WTC11 (cell line): ENCODE measurements around the gene ZSCAN21. TPM values are rescaled to one million over a fixed set of nuclear protein-coding genes. Genes with fewer than 3 reads are reported as not detected.

ENCODE experiments used
- ATAC-seq: fragments of 200-7000 bp; cut with Tn5 transposase; 2 replicates; pipeline ENCODE4 v1.10.0; 2021; ENCODE audit warnings: mild to moderate bottlenecking, moderate library complexity
- CTCF ChIA-PET: fragments of 300-600 bp; sonication (Branson Sonifier 250); formaldehyde crosslinking; loops from one replicate; lab custom pipeline; 2021; ENCODE audit warnings: antibody characterized with exemption; lab: Charles Lee
- POLR2A ChIA-PET: fragments of 350-600 bp; sonication (Branson Sonifier 250); formaldehyde crosslinking; loops from one replicate; lab custom pipeline; 2021; ENCODE audit warnings: antibody characterized with exemption; lab: Charles Lee
- DNase-seq: peaks from one replicate; pipeline ENCODE4 v3.0.0; 2021; ENCODE audit warnings: low spot score
- H3K27ac Mint-ChIP-seq: 2 replicates; pipeline ENCODE4 v1.8.0; 2021; ENCODE audit warnings: mixed read lengths
- H3K27me3 Mint-ChIP-seq: 2 replicates; pipeline ENCODE4 v1.8.0; 2021; ENCODE audit warnings: low read depth, mild to moderate bottlenecking, moderate library complexity, mixed read lengths
- H3K36me3 Mint-ChIP-seq: 2 replicates; pipeline ENCODE4 v1.8.0; 2021; ENCODE audit warnings: mixed read lengths
- H3K4me1 Mint-ChIP-seq: 2 replicates; pipeline ENCODE4 v1.8.0; 2022; ENCODE audit warnings: mixed read lengths
- H3K4me3 Mint-ChIP-seq: 2 replicates; pipeline ENCODE4 v1.8.0; 2021; ENCODE audit warnings: mild to moderate bottlenecking, moderate library complexity, mixed read lengths
- H3K9me3 Mint-ChIP-seq: 2 replicates; pipeline ENCODE4 v1.8.0; 2021; ENCODE audit warnings: mixed read lengths
- ARID4B ChIP-seq: sonication (generic); formaldehyde crosslinking; IDR thresholded peaks from 2 replicates; pipeline ENCODE4 v1.8.0; 2023; ENCODE audit warnings: missing genetic modification reagents, mild to moderate bottlenecking, borderline replicate concordance
- CBFB ChIP-seq: sonication (generic); formaldehyde crosslinking; IDR thresholded peaks from 2 replicates; pipeline ENCODE4 v1.8.1; 2022; ENCODE audit warnings: mild to moderate bottlenecking, low read depth, missing genetic modification reagents
- CDX4 ChIP-seq: fragments of 250-450 bp; sonication (Bioruptor Pico); IDR thresholded peaks from 2 replicates; pipeline ENCODE4 v1.9.0; 2021; ENCODE audit warnings: moderate library complexity, mild to moderate bottlenecking, inconsistent platforms, borderline replicate concordance
- CREB1 ChIP-seq: sonication (generic); formaldehyde crosslinking; IDR thresholded peaks from 2 replicates; pipeline ENCODE4 v1.8.0; 2023; ENCODE audit warnings: mild to moderate bottlenecking, missing genetic modification reagents
- EMX1 ChIP-seq: fragments of 250-450 bp; sonication (Bioruptor Pico); IDR thresholded peaks from 2 replicates; pipeline ENCODE4 v1.8.0; 2021; ENCODE audit warnings: mild to moderate bottlenecking
- ERG ChIP-seq: fragments of 250-450 bp; sonication (Bioruptor Pico); IDR thresholded peaks from 2 replicates; pipeline ENCODE4 v1.8.0; 2021; ENCODE audit warnings: mild to moderate bottlenecking
- IRF2 ChIP-seq: sonication (generic); formaldehyde crosslinking; IDR thresholded peaks from 2 replicates; pipeline ENCODE4 v1.8.0; 2022; ENCODE audit warnings: low read depth, missing genetic modification reagents, borderline replicate concordance
- JUN ChIP-seq: sonication (generic); formaldehyde crosslinking; IDR thresholded peaks from 2 replicates; pipeline ENCODE4 v1.8.0; 2023; ENCODE audit warnings: mild to moderate bottlenecking, missing genetic modification reagents
- NFATC4 ChIP-seq: fragments of 250-450 bp; sonication (Bioruptor Pico); IDR thresholded peaks from 2 replicates; pipeline ENCODE4 v1.9.0; 2021; ENCODE audit warnings: mild to moderate bottlenecking
- NFE2L1 ChIP-seq: sonication (generic); formaldehyde crosslinking; IDR thresholded peaks from 2 replicates; pipeline ENCODE4 v1.8.1; 2023; ENCODE audit warnings: missing genetic modification reagents
- OVOL2 ChIP-seq: fragments of 250-450 bp; sonication (Bioruptor Pico); IDR thresholded peaks from 2 replicates; pipeline ENCODE4 v1.9.0; 2021; ENCODE audit warnings: mild to moderate bottlenecking, borderline replicate concordance
- PRRX2 ChIP-seq: fragments of 250-450 bp; sonication (Bioruptor Pico); IDR thresholded peaks from 2 replicates; pipeline ENCODE4 v1.8.0; 2021; ENCODE audit warnings: mild to moderate bottlenecking
- RELA ChIP-seq: sonication (generic); formaldehyde crosslinking; IDR thresholded peaks from 2 replicates; pipeline ENCODE4 v1.8.1; 2022; ENCODE audit warnings: missing genetic modification reagents, mild to moderate bottlenecking, borderline replicate concordance
- SMAD3 ChIP-seq: sonication (generic); formaldehyde crosslinking; IDR thresholded peaks from 2 replicates; pipeline ENCODE4 v1.8.0; 2022; ENCODE audit warnings: missing genetic modification reagents, mild to moderate bottlenecking, borderline replicate concordance
- ZNF138 ChIP-seq: sonication (generic); formaldehyde crosslinking; conservative IDR thresholded peaks from 2 replicates; pipeline ENCODE4 v1.8.1; 2022; ENCODE audit warnings: mild to moderate bottlenecking, moderate library complexity, missing genetic modification reagents
- ZNF219 ChIP-seq: sonication (generic); formaldehyde crosslinking; IDR thresholded peaks from 2 replicates; pipeline ENCODE4 v1.8.0; 2023; ENCODE audit warnings: missing genetic modification reagents, mild to moderate bottlenecking, borderline replicate concordance
- ZNF232 ChIP-seq: sonication (generic); formaldehyde crosslinking; IDR thresholded peaks from 2 replicates; pipeline ENCODE4 v1.8.0; 2022; ENCODE audit warnings: mild to moderate bottlenecking, missing genetic modification reagents
- ZNF423 ChIP-seq: fragments of 250-450 bp; sonication (Bioruptor Pico); IDR thresholded peaks from 2 replicates; pipeline ENCODE4 v2.1.2; 2022; ENCODE audit warnings: mild to moderate bottlenecking, moderate library complexity
- ZNF532 ChIP-seq: fragments of 250-450 bp; sonication (Bioruptor Pico); IDR thresholded peaks from 2 replicates; pipeline ENCODE4 v1.9.0; 2021; ENCODE audit warnings: mild to moderate bottlenecking, borderline replicate concordance
- total RNA-seq: library from RNA; stranded (reverse); gene quantifications from 3 replicates; pipeline ENCODE4 v1.2.3, GENCODE V29; 2021

Gene ZSCAN21
- total RNA-seq, 1 experiment from 2014 or later = 25.5 TPM

GRCh38 chr7:100089458-100090196, 40.1 kb downstream of the ZSCAN21 start (continued):
- TF ChIP-seq SMAD3 (CRISPR knock-in tag) = no peak
- no peak for TF ChIP-seq ZNF232 (CRISPR knock-in tag)
- TF ChIP-seq ARID4B (CRISPR knock-in tag) = no peak
- TF ChIP-seq ZNF423 (CRISPR knock-in tag) = no peak
- TF ChIP-seq IRF2 (CRISPR knock-in tag) = no peak

GRCh38 chr7:100090527-100091410, 41.2 kb downstream of the ZSCAN21 start:
- H3K36me3 Mint-ChIP-seq = peaks cover 56% of the 10 kb centered on the region
- peak; percentile 7 for ATAC-seq
- ChIA-PET POLR2A (interaction anchor here (0.5 to 6.2 kb wide), 4 partner anchors 8 to 44 kb away, joined by 3 to 41 read pairs (median 3); partner anchors contain the start of genes AP4M1 and MCM7), CTCF (interaction anchor here (0.9 to 1.8 kb wide), 4 partner anchors 8 to 178 kb away, joined by 3 to 7 read pairs (median 4); partner anchors contain the start of genes AP4M1 and MCM7)
- TF ChIP-seq NFATC4 (CRISPR knock-in tag) (peak; percentile 3; the same call in 1 of the 2 replicates), EMX1 (no peak), CBFB (CRISPR knock-in tag) (no peak)
- no peaks in the 10 kb centered on the region for H3K27me3 Mint-ChIP-seq
- H3K9me3 Mint-ChIP-seq = no peaks in the 10 kb centered on the region
- no peak for DNase-seq
- peak overlapping the region; percentile 93; the same call in 1 of the 2 replicates for H3K4me3 Mint-ChIP-seq
- peak overlapping the region; percentile 82 for H3K27ac Mint-ChIP-seq
- peaks cover 11% of the 10 kb centered on the region for H3K4me1 Mint-ChIP-seq

- Mint-ChIP-seq H3K36me3 (peaks cover 64% of the 10 kb centered on the region), H3K9me3 (no peaks in the 10 kb centered on the region), H3K27ac (peak overlapping the region; percentile 82), H3K27me3 (no peaks in the 10 kb centered on the region), H3K4me3 (no peak overlapping the region), H3K4me1 (peaks cover 11% of the 10 kb centered on the region)
- ATAC-seq = peak; percentile 46
- no peak for DNase-seq
- POLR2A ChIA-PET = interaction anchor here (1.4 to 6.2 kb wide), 2 partner anchors 9 kb away, joined by 3 to 41 read pairs; partner anchors contain the start of genes AP4M1 and MCM7
- CTCF ChIA-PET = interaction anchor here (1.0 to 1.8 kb wide), 2 partner anchors 10 kb away, joined by 3 to 7 read pairs; partner anchors contain the start of genes AP4M1 and MCM7
- no peak for TF ChIP-seq IRF2 (CRISPR knock-in tag)
- no peak for TF ChIP-seq CREB1 (CRISPR knock-in tag)
- peak; percentile 84 for TF ChIP-seq ZNF532 (CRISPR knock-in tag)
- TF ChIP-seq ERG = peak; percentile 94; the same call in 1 of the 2 replicates
- TF ChIP-seq JUN (CRISPR knock-in tag) = no peak
- TF ChIP-seq NFE2L1 (CRISPR knock-in tag) = no peak
- TF ChIP-seq RELA (CRISPR knock-in tag) = no peak
- TF ChIP-seq PRRX2 (CRISPR knock-in tag) = peak; percentile 96
- no peak for TF ChIP-seq ZNF138 (CRISPR knock-in tag)
- TF ChIP-seq CDX4 (CRISPR knock-in tag) = no peak
- TF ChIP-seq OVOL2 (CRISPR knock-in tag) = no peak
- TF ChIP-seq ZNF219 (CRISPR knock-in tag) = no peak
Observed at GRCh38 chr7:100091411-100092181, 42.0 kb downstream of the ZSCAN21 start.
